HCT116 (cell line): ENCODE results near the gene DDX1. TPM values are rescaled to one million over a fixed set of nuclear protein-coding genes. Genes with fewer than 3 reads are reported as not detected.

Source experiments
- ATAC-seq: fragments of 200-7000 bp; cut with Tn5 transposase; 2 replicates; pipeline ENCODE4 v1.9.1; 2020; ENCODE audit warnings: mild to moderate bottlenecking, moderate library complexity
- BruUV-seq: library from RNA; stranded (reverse); fragments of 400-500 nt; replicated peaks from 2 replicates; lab custom pipeline; 2021; lab: Mats Ljungman, UMichigan
- CTCF ChIA-PET: fragments of 300-600 bp; sonication (Branson Sonifier 250); formaldehyde crosslinking; loops from one replicate; lab custom pipeline; 2021; ENCODE audit warnings: antibody characterized with exemption; lab: Charles Lee
- POLR2A ChIA-PET: fragments of 300-600, 350-600 bp; sonication (Branson Sonifier 250); formaldehyde crosslinking; loops from one replicate; lab custom pipeline; 2021; ENCODE audit warnings: antibody characterized with exemption; lab: Charles Lee
- RAD21 ChIA-PET, 2 experiments: fragments of 300-600 bp; sonication (Branson Sonifier 250); formaldehyde crosslinking; loops; one replicate each; lab custom pipeline; 2023; ENCODE audit warnings: low total read pairs in 2 of 2; ENCODE audit not compliant: uncharacterized antibody in 2 of 2, unreplicated experiment in 2 of 2, low non-redundant PET in 1 of 2; lab: Charles Lee
- DNase-seq: peaks from one replicate; pipeline ENCODE4 v3.0.0-alpha.2; 2010; ENCODE audit warnings: low read depth, low spot score
- H2AFZ ChIP-seq: fragments of 200-600 bp; shearing (Covaris generic), sonication (generic); 2 replicates; pipeline ENCODE4 v1.6.1; 2017; ENCODE audit warnings: low read depth, mixed run types, mixed read lengths, antibody characterized with exemption, low read length; ENCODE audit not compliant: poor library complexity, severe bottlenecking
- H3K27ac ChIP-seq: 2 replicates; pipeline ENCODE4 v1.5.1; 2012; ENCODE audit warnings: low read depth, low read length
- H3K27me3 ChIP-seq: fragments of 200-600 bp; sonication (generic); 2 replicates; pipeline ENCODE4 v1.6.1; 2016; ENCODE audit warnings: mixed run types, low read length, mixed read lengths; ENCODE audit not compliant: insufficient read depth
- H3K36me3 ChIP-seq, 2 experiments: fragments of 200-500 bp in 1 of 2; fragments of 200-600 bp in 1 of 2; sonication (Bioruptor generic) in 1 of 2; sonication (generic) in 1 of 2; 2 replicates each; pipeline versions ENCODE4 v1.5.1 to v1.6.1; 2014 to 2016; ENCODE audit warnings: low read length in 2 of 2, inconsistent platforms in 1 of 2, mixed read lengths in 1 of 2, mixed run types in 1 of 2; ENCODE audit not compliant: insufficient read depth in 2 of 2, control insufficient read depth in 1 of 2
- H3K4me1 ChIP-seq, 2 experiments: fragments of 200-600 bp in 1 of 2; sonication (generic) in 1 of 2; 2 replicates each; pipeline versions ENCODE4 v1.5.1 to v1.6.1; 2012 to 2017; ENCODE audit warnings: low read length in 2 of 2, inconsistent platforms in 1 of 2, mild to moderate bottlenecking in 1 of 2, mixed read lengths in 1 of 2, mixed run types in 1 of 2, moderate library complexity in 1 of 2; ENCODE audit not compliant: insufficient read depth in 2 of 2, control insufficient read depth in 1 of 2
- H3K4me2 ChIP-seq: fragments of 200-600 bp; sonication (generic); 2 replicates; pipeline ENCODE4 v1.6.1; 2017; ENCODE audit warnings: mixed run types, low read length, mixed read lengths
- H3K4me3 ChIP-seq, 2 experiments: fragments of 200-600 bp in 1 of 2; sonication (generic) in 1 of 2; replicated peaks in 1 of 2; 2 replicates each; pipeline ENCODE4 v1.5.1; 2011 to 2016; ENCODE audit warnings: low read length in 2 of 2, control low read depth in 1 of 2, low read depth in 1 of 2, mild to moderate bottlenecking in 1 of 2, mixed read lengths in 1 of 2, mixed run types in 1 of 2
- H3K79me2 ChIP-seq: fragments of 200-600 bp; sonication (generic); 2 replicates; pipeline ENCODE4 v1.6.1; 2017; ENCODE audit warnings: mild to moderate bottlenecking, mixed run types, low read length, moderate library complexity, mixed read lengths; ENCODE audit not compliant: insufficient read depth
- H3K9ac ChIP-seq: fragments of 200-600 bp; sonication (generic); 2 replicates; pipeline ENCODE4 v1.6.1; 2016; ENCODE audit warnings: low read length, mixed read lengths
- H3K9me2 ChIP-seq: fragments of 200-600 bp; sonication (generic), shearing (Covaris generic); 2 replicates; pipeline ENCODE4 v1.6.1; 2017; ENCODE audit warnings: mixed run types, mild to moderate bottlenecking, moderate library complexity; ENCODE audit not compliant: insufficient read depth
- H3K9me3 ChIP-seq, 2 experiments: fragments of 200-500 bp in 1 of 2; fragments of 200-600 bp in 1 of 2; sonication (Bioruptor generic) in 1 of 2; sonication (generic) in 1 of 2; 2 replicates each; pipeline ENCODE4 v1.6.1; 2014 to 2017; ENCODE audit warnings: low read length in 2 of 2, mixed read lengths in 2 of 2, inconsistent platforms in 1 of 2, low read depth in 1 of 2, mild to moderate bottlenecking in 1 of 2, mixed run types in 1 of 2, moderate library complexity in 1 of 2; ENCODE audit not compliant: control insufficient read depth in 1 of 2, insufficient read depth in 1 of 2
- H4K20me1 ChIP-seq: fragments of 200-600 bp; sonication (generic), shearing (Covaris generic); 2 replicates; pipeline ENCODE4 v1.6.1; 2017; ENCODE audit warnings: mixed run types, mild to moderate bottlenecking, moderate library complexity; ENCODE audit not compliant: insufficient read depth
- CBX3 ChIP-seq: IDR thresholded peaks from 2 replicates; pipeline ENCODE4 v1.6.1; 2012; ENCODE audit warnings: low read depth
- CEBPB ChIP-seq: IDR thresholded peaks from 2 replicates; pipeline ENCODE4 v1.6.1; 2012; ENCODE audit warnings: low read depth
- EGR1 ChIP-seq: IDR thresholded peaks from 2 replicates; pipeline ENCODE4 v1.6.1; 2012; ENCODE audit warnings: low read depth
- EZH2 ChIP-seq: fragments of 200-600 bp; sonication (generic); IDR thresholded peaks from 2 replicates; pipeline ENCODE4 v1.6.1; 2017; ENCODE audit warnings: antibody characterized with exemption, mixed run types
- FOSL1 ChIP-seq: IDR thresholded peaks from 2 replicates; pipeline ENCODE4 v1.6.1; 2012; ENCODE audit warnings: low read depth
- POLR2AphosphoS5 ChIP-seq: IDR thresholded peaks from 2 replicates; pipeline ENCODE4 v1.6.1; 2011; ENCODE audit warnings: mild to moderate bottlenecking, low read depth, low read length, moderate library complexity
- RAD21 ChIP-seq: IDR thresholded peaks from 2 replicates; pipeline ENCODE4 v1.6.1; 2012; ENCODE audit warnings: low read depth, mild to moderate bottlenecking
- SP1 ChIP-seq: IDR thresholded peaks from 2 replicates; pipeline ENCODE4 v1.6.1; 2012; ENCODE audit warnings: low read depth
- SRF ChIP-seq: IDR thresholded peaks from 2 replicates; pipeline ENCODE4 v1.6.1; 2012; ENCODE audit warnings: low read depth
- TCF7L2 ChIP-seq: IDR thresholded peaks from 2 replicates; pipeline ENCODE4 v1.7.0; 2011; ENCODE audit warnings: borderline replicate concordance, inconsistent platforms; ENCODE audit not compliant: insufficient read depth, insufficient read length; ENCODE audit errors: extremely low read depth
- YY1 ChIP-seq: IDR thresholded peaks from 2 replicates; pipeline ENCODE4 v1.6.1; 2011; ENCODE audit warnings: low read length, low read depth, moderate library complexity, mild to moderate bottlenecking; ENCODE audit not compliant: insufficient replicate concordance; ENCODE audit errors: extremely low read depth
- ZFX ChIP-seq: fragments of 450-650 bp; IDR thresholded peaks from 2 replicates; pipeline ENCODE4 v1.6.1; 2017
- ZNF274 ChIP-seq: fragments of 200-500 bp; sonication (Bioruptor generic); IDR thresholded peaks from 2 replicates; pipeline ENCODE4 v1.6.1; 2014; ENCODE audit warnings: mild to moderate bottlenecking, low read depth, low read length, inconsistent platforms
- intact Hi-C: fragments of 100-400 bp; cut with micrococcal nuclease; formaldehyde crosslinking; loops from 2 replicates; pipeline ENCODE4 v1.10.0; 2022
- total RNA-seq: library from RNA; stranded (reverse); gene quantifications from one replicate; pipeline ENCODE4 v1.2.1, GENCODE V29; 2021; ENCODE audit not compliant: unreplicated experiment
- TF ChIP-seq, protein P1 (sequence below): IDR thresholded peaks from 2 replicates; pipeline ENCODE4 v1.6.1; 2012

DDX1 gene
- total RNA-seq, 1 experiment from 2014 or later: 117 TPM

DNA sequence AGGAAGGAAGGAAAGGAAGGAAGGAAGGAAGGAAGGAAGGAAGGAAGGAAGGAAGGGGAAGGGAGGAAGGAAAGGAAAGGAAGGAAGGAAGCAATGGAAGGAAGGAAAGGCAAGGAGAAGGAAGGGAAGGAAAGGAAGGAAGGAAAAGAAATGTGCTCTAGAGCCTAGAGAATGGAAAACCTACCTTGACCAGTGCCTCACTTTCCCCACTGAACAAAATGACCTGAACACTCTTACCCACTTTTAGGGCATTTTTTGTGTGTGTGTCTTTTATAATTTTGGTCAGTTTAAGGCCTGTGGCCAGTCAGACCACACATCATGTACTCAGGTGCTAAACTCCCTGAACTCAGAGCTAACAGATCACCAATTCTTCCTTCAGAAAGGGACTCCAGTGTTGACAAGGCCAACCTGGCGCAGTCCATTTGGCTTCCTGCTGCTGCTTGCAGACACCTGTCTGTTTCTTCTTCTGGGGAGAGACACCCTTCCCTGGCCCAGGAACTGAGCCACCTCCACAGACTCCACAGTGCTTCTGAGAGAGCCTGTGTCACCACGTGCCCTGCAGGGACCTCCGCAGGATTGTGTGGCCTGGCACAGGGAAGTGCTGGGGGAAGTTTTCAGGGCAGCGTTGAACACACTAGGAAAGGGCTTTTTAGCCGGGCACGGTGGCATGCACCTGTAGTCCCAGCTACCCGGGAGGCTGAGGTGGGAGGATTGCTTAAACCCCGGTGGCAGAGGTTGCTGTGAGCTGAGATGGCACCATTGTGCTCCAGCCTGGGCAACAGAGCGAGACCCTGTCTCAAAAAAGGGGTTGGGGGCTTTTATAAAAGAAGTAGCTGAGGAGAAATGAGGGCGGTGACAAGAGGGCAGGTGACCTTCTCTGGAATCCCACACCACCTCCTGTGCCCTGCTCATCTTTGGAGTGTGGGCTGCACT is 57.2 kb downstream of the DDX1 start:
- H3K9me3 ChIP-seq: no peaks in the 10 kb centered on the region
- TF ChIP-seq EZH2: no peak
- no peak for TF ChIP-seq TCF7L2
- no peak for TF ChIP-seq ZNF274
- no peak for TF ChIP-seq CEBPB
- TF ChIP-seq SP1: no peak
- no peak for TF ChIP-seq SRF
- TF ChIP-seq, protein P1, sequence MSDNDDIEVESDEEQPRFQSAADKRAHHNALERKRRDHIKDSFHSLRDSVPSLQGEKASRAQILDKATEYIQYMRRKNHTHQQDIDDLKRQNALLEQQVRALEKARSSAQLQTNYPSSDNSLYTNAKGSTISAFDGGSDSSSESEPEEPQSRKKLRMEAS: no peak
- TF ChIP-seq FOSL1: no peak
- TF ChIP-seq CBX3: no peak
- TF ChIP-seq EGR1: no peak
- no peak for TF ChIP-seq ZFX
- TF ChIP-seq RAD21: no peak
- TF ChIP-seq POLR2AphosphoS5: no peak
- TF ChIP-seq YY1: no peak
- no peak overlapping the region for H3K27ac ChIP-seq
- peaks cover 8% of the 10 kb centered on the region; the same call in 1 of the 2 replicates for H3K27me3 ChIP-seq
- H3K4me2 ChIP-seq: no peak overlapping the region
- POLR2A ChIA-PET: no interaction called here
- intact Hi-C loops: no loop called here
- no peak overlapping the region for H3K9ac ChIP-seq
- no peak overlapping the region for H2AFZ ChIP-seq
- no peaks in the 10 kb centered on the region for H3K9me2 ChIP-seq
- no peaks in the 10 kb centered on the region for H3K36me3 ChIP-seq
- H3K4me1 ChIP-seq: no peaks in the 10 kb centered on the region
- no TSS peak for BruUV-seq
- DNase-seq (no peak), ATAC-seq (no peak)
- CTCF ChIA-PET: no interaction called here
- H4K20me1 ChIP-seq: no peaks in the 10 kb centered on the region
- RAD21 ChIA-PET: no interaction called here
- no peak overlapping the region for H3K4me3 ChIP-seq
- H3K79me2 ChIP-seq: no peaks in the 10 kb centered on the region
